Vagina (tissue), 2 donors: ENCODE measurements around the gene WWP2.

Experiments
- CTCF ChIP-seq, 3 experiments: fragments of 450-650 bp in 2 of 3; fragments of 200-600 bp in 1 of 3; sonication (generic) in 1 of 3; IDR thresholded peaks; one replicate each; pipeline ENCODE4 v1.5.1; 2017 to 2019; ENCODE audit warnings: antibody characterized with exemption in 3 of 3, mild to moderate bottlenecking in 2 of 3, moderate library complexity in 2 of 3
- POLR2A ChIP-seq, 2 donors: fragments of 450-650 bp; IDR thresholded peaks; one replicate each; pipeline ENCODE4 v1.6.1; 2017; ENCODE audit warnings: antibody characterized with exemption in 2 of 2, mild to moderate bottlenecking in 2 of 2, moderate library complexity in 2 of 2

GRCh38 chr16:69748694-69749345, 13.3 kb upstream of the WWP2 start:
- TF ChIP-seq CTCF (IDR thresholded peaks at IDR 0.05) (no peak), POLR2A (IDR thresholded peaks at IDR 0.05) (no peak)
